Right atrium auricular region (tissue), 2 donors: ENCODE results near the gene SYNE2. TPM values are rescaled to one million over a fixed set of nuclear protein-coding genes. Genes with fewer than 3 reads are reported as not detected.
A peak's percentile ranks its signal among the peaks of the same experiment; 100 is the strongest.
"Not testable (repeated sequence)": the region's sequence is repeated elsewhere in the genome, so short reads cannot be mapped to it uniquely, and the experiment has no call there.

ENCODE experiments used
- DNase-seq: peaks from one replicate; pipeline ENCODE4 v3.0.0-alpha.2; 2019; ENCODE audit warnings: low spot score
- H3K27ac ChIP-seq, 2 donors: fragments of 200-600 bp; sonication (generic); 1 replicate in 1 of 2; 2 replicates in 1 of 2; pipeline ENCODE4 v1.5.1; 2016 to 2019
- H3K27me3 ChIP-seq, 2 donors: fragments of 200-600 bp; sonication (generic); one replicate each; pipeline versions ENCODE4 v1.5.1 to v1.6.0; 2017 to 2019
- H3K36me3 ChIP-seq: fragments of 200-600 bp; sonication (generic); one replicate; pipeline ENCODE4 v1.5.1; 2016
- H3K4me1 ChIP-seq, 2 donors: fragments of 200-600 bp; sonication (generic); one replicate each; pipeline versions ENCODE4 v1.5.1 to v1.6.0; 2017 to 2019
- H3K4me3 ChIP-seq, 2 donors: fragments of 200-600 bp; sonication (generic); 1 replicate in 1 of 2; 2 replicates in 1 of 2; pipeline ENCODE4 v1.5.1; 2017 to 2019; ENCODE audit warnings: mild to moderate bottlenecking in 1 of 2, moderate library complexity in 1 of 2
- H3K9me3 ChIP-seq, 2 donors: fragments of 200-600 bp; sonication (generic); one replicate each; pipeline ENCODE4 v1.5.1; 2019
- CTCF ChIP-seq, 2 donors: fragments of 200-600 bp; sonication (generic); IDR thresholded peaks; one replicate each; pipeline ENCODE4 v1.5.1; 2019; ENCODE audit warnings: antibody characterized with exemption in 2 of 2
- total RNA-seq, 2 donors: library from RNA; depleted of rRNA; stranded (reverse); fragments of >200 nt; gene quantifications; one replicate each; pipeline ENCODE4 v1.1.0, GENCODE V29; 2016

Gene SYNE2
- total RNA-seq, 2 donors from 2014 or later, result 149 to 202 TPM

- DNase-seq, result peak; percentile 66
- Histone ChIP-seq H3K36me3 (peaks cover 20% of the 10 kb centered on the region), H3K27ac (peak overlapping the region; percentile 83 to 87), H3K9me3 (no peaks in the 10 kb centered on the region), H3K4me3 (peak overlapping the region; percentile 13 to 18), H3K4me1 (peaks cover 0 to 39% of the 10 kb centered on the region in 2 donors), H3K27me3 (no peaks in the 10 kb centered on the region)
- TF ChIP-seq CTCF (IDR thresholded peaks at IDR 0.05), result no peak
These were observed 356.8 kb downstream of the SYNE2 start for GRCh38 chr14:64209444-64210131.

- Histone ChIP-seq H3K4me3 (peak overlapping the region; percentile 13 to 18), H3K4me1 (peaks cover 0 to 41% of the 10 kb centered on the region in 2 donors), H3K27me3 (no peaks in the 10 kb centered on the region), H3K36me3 (peaks cover 20% of the 10 kb centered on the region), H3K9me3 (no peaks in the 10 kb centered on the region), H3K27ac (peak overlapping the region; percentile 83 to 87)
- no peak for TF ChIP-seq CTCF (IDR thresholded peaks at IDR 0.05)
- no peak for DNase-seq
These were observed 357.4 kb downstream of the SYNE2 start for GRCh38 chr14:64210216-64210615.

- not testable (repeated sequence) for H3K4me3 ChIP-seq, H3K9me3 ChIP-seq, DNase-seq, H3K27me3 ChIP-seq
- Histone ChIP-seq H3K4me1 (peaks cover 0 to 45% of the 10 kb centered on the region in 2 donors), H3K27ac (peak overlapping the region; percentile 83 to 87), H3K36me3 (peaks cover 20% of the 10 kb centered on the region)
These were observed 358.1 kb downstream of the SYNE2 start for GRCh38 chr14:64210912-64211311.

- H3K36me3 ChIP-seq, result peaks cover 32% of the 10 kb centered on the region
- H3K27me3 ChIP-seq, result no peaks in the 10 kb centered on the region
- H3K9me3 ChIP-seq, result no peaks in the 10 kb centered on the region
- TF ChIP-seq CTCF (IDR thresholded peaks at IDR 0.05), result no peak
- peak overlapping the region in 1 of 2 donors; percentile 90 for H3K27ac ChIP-seq
- no peak overlapping the region for H3K4me3 ChIP-seq
- DNase-seq, result no peak
- peaks cover 0 to 58% of the 10 kb centered on the region in 2 donors for H3K4me1 ChIP-seq
These were observed 359.9 kb downstream of the SYNE2 start for GRCh38 chr14:64212666-64213065.

GRCh38 chr14:64213086-64213485 lies 360.3 kb downstream of the SYNE2 start:
- Histone ChIP-seq H3K36me3 (peaks cover 32% of the 10 kb centered on the region), H3K4me3 (no peak overlapping the region), H3K27ac (peak overlapping the region; percentile 86 to 90), H3K4me1 (peaks cover 3 to 62% of the 10 kb centered on the region in 2 donors), H3K9me3 (no peaks in the 10 kb centered on the region), H3K27me3 (no peaks in the 10 kb centered on the region)
- DNase-seq, result no peak
- no peak for TF ChIP-seq CTCF (IDR thresholded peaks at IDR 0.05)

GRCh38 chr14:64213853-64214570 lies 361.2 kb downstream of the SYNE2 start:
- peak overlapping the region; percentile 86 to 90 for H3K27ac ChIP-seq
- peaks cover 3 to 64% of the 10 kb centered on the region in 2 donors for H3K4me1 ChIP-seq
- H3K9me3 ChIP-seq, result no peaks in the 10 kb centered on the region
- H3K36me3 ChIP-seq, result peaks cover 32% of the 10 kb centered on the region
- H3K27me3 ChIP-seq, result no peaks in the 10 kb centered on the region
- DNase-seq, result no peak
- no peak for TF ChIP-seq CTCF (IDR thresholded peaks at IDR 0.05)
- peak overlapping the region in 1 of 2 donors; percentile 31 for H3K4me3 ChIP-seq
